GM20000 (cell line): Measurements from ENCODE around the gene DCP2.

Source experiments
- DNase-seq: peaks from one replicate; pipeline ENCODE4 v3.0.0; 2012; ENCODE audit warnings: low spot score
- TF ChIP-seq, protein P1 (sequence below): IDR thresholded peaks from 2 replicates; pipeline ENCODE4 v1.5.1; 2012; ENCODE audit warnings: mild to moderate bottlenecking, control low read depth; ENCODE audit errors: extremely low read depth, missing control alignments

DCP2 gene

DNA sequence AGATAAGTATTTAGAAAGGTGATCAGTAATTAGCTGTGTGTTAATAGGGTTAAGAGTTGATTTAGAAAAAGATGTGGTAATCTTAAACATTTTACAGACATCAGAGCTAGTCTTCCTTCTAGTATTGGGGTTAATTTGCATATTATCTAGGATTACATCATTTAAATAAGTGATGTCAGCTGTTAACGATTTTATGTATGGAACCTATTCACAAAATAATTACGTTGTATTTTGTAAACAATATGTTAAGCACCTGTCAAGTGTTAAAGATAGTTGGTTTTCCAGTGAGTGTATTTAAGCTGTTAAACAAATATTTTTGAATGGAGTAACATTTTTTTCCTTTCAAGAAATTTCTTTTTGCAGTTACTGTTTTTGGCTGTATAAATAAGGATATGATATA lies 2.2 kb downstream of the DCP2 start:
- DNase-seq = no peak
- TF ChIP-seq, protein P1, sequence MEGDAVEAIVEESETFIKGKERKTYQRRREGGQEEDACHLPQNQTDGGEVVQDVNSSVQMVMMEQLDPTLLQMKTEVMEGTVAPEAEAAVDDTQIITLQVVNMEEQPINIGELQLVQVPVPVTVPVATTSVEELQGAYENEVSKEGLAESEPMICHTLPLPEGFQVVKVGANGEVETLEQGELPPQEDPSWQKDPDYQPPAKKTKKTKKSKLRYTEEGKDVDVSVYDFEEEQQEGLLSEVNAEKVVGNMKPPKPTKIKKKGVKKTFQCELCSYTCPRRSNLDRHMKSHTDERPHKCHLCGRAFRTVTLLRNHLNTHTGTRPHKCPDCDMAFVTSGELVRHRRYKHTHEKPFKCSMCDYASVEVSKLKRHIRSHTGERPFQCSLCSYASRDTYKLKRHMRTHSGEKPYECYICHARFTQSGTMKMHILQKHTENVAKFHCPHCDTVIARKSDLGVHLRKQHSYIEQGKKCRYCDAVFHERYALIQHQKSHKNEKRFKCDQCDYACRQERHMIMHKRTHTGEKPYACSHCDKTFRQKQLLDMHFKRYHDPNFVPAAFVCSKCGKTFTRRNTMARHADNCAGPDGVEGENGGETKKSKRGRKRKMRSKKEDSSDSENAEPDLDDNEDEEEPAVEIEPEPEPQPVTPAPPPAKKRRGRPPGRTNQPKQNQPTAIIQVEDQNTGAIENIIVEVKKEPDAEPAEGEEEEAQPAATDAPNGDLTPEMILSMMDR = no peak

- no peak for DNase-seq
- TF ChIP-seq, protein P1 = no peak
Measured at GRCh38 chr5:112979723-112980122, 3.1 kb downstream of the DCP2 start.

- DNase-seq = no peak
- TF ChIP-seq, protein P1 = no peak
Measured at GRCh38 chr5:112983363-112983762, 6.8 kb downstream of the DCP2 start.

DNA sequence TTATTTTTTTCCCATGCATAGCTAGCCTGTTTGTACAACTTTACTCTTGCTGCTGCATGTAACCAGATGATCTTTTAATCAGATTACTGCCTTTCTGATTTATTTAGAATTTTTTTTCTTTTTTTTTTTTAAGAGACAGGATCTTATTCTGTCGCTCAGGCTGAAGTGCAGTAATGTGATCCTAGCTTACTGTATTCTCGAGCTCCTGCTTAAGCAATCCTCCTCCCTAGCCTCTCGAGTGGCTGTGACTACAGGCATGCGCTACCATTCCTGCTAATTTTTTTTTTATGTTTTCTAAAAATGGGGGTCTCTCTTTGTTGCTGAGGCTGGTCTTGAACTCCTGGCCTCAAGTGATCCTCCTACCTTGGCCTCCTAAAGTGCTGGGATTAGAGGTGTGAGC lies 9.6 kb downstream of the DCP2 start:
- no peak for DNase-seq
- TF ChIP-seq, protein P1 = no peak

- TF ChIP-seq, protein P1 = peak; percentile 70
- DNase-seq = peak; percentile 39
Measured at GRCh38 chr5:112995764-112996618, 19.4 kb downstream of the DCP2 start.

- TF ChIP-seq, protein P1 = no peak
Measured at GRCh38 chr5:112996830-112997374, 20.3 kb downstream of the DCP2 start.

GRCh38 chr5:112998296-112998695 lies 21.7 kb downstream of the DCP2 start:
- TF ChIP-seq, protein P1 = no peak
- no peak for DNase-seq

More at GRCh38 chr5:112996830-112997374, 20.3 kb downstream of the DCP2 start:
- DNase-seq = no peak
